B cell (primary cell): Measurements from ENCODE around the gene TOP2A. TPM values are rescaled to one million over a fixed set of nuclear protein-coding genes. Genes with fewer than 3 reads are reported as not detected.
"Not testable (repeated sequence)": the region's sequence is repeated elsewhere in the genome, so short reads cannot be mapped to it uniquely, and the experiment has no call there.

Experiments
- ATAC-seq: fragments of 200-7000 bp; cut with Tn5 transposase; one replicate; pipeline ENCODE4 v1.10.0; 2021; ENCODE audit warnings: low read depth, mild to moderate bottlenecking, moderate number of reproducible peaks, moderate library complexity
- CTCF ChIA-PET: fragments of 350-600 bp; sonication (Branson Sonifier 250); formaldehyde crosslinking; loops from one replicate; lab custom pipeline; 2021; ENCODE audit warnings: antibody characterized with exemption, inconsistent platforms; lab: Charles Lee
- POLR2A ChIA-PET: fragments of 350-600 bp; sonication (Branson Sonifier 250); formaldehyde crosslinking; loops from one replicate; lab custom pipeline; 2021; ENCODE audit warnings: antibody characterized with exemption; lab: Charles Lee
- DNase-seq: peaks from one replicate; pipeline ENCODE4 v3.0.0; 2013
- H2AFZ ChIP-seq: 2 replicates; pipeline ENCODE4 v1.6.1; 2012; ENCODE audit warnings: mild to moderate bottlenecking, low read depth, low read length; ENCODE audit not compliant: insufficient read depth, poor library complexity, severe bottlenecking
- H3K27ac ChIP-seq, 2 donors: 1 replicate in 1 of 2; 2 replicates in 1 of 2; pipeline ENCODE4 v1.5.1; 2012 to 2013; ENCODE audit warnings: low read length in 2 of 2, mild to moderate bottlenecking in 2 of 2, moderate library complexity in 1 of 2
- H3K27me3 ChIP-seq, 4 experiments: fragments of 200-600 bp in 1 of 4; sonication (generic) in 1 of 4; replicated peaks in 1 of 4; 1 replicate in 2 of 4; 2 replicates in 2 of 4; pipeline versions ENCODE4 v1.6.1 to v1.7.0; 2013 to 2016; ENCODE audit warnings: low read length in 3 of 4, mild to moderate bottlenecking in 2 of 4, mixed read lengths in 1 of 4, moderate library complexity in 1 of 4; ENCODE audit not compliant: insufficient read depth in 4 of 4, control insufficient read depth in 3 of 4; ENCODE audit errors: control extremely low read depth in 1 of 4
- H3K36me3 ChIP-seq, 2 experiments: replicated peaks in 1 of 2; 1 replicate in 1 of 2; 2 replicates in 1 of 2; pipeline versions ENCODE4 v1.6.1 to v1.7.1; 2013; ENCODE audit warnings: low read length in 1 of 2; ENCODE audit not compliant: insufficient read depth in 2 of 2, control insufficient read depth in 1 of 2; ENCODE audit errors: control extremely low read depth in 1 of 2, extremely low read depth in 1 of 2
- H3K4me1 ChIP-seq, 2 donors: fragments of 200-600 bp in 1 of 2; sonication (generic) in 1 of 2; 1 replicate in 1 of 2; 2 replicates in 1 of 2; pipeline versions ENCODE4 v1.5.1 to v1.6.1; 2013 to 2017; ENCODE audit warnings: low read length in 2 of 2; ENCODE audit not compliant: control insufficient read depth in 2 of 2, insufficient read depth in 2 of 2
- H3K4me2 ChIP-seq: replicated peaks from 2 replicates; pipeline ENCODE3; 2012; ENCODE audit warnings: mild to moderate bottlenecking, low read depth, low read length; ENCODE audit not compliant: poor library complexity, severe bottlenecking
- H3K4me3 ChIP-seq, 5 experiments: fragments of 200-600 bp in 1 of 5; sonication (generic) in 1 of 5; 1 replicate in 3 of 5; 2 replicates in 2 of 5; pipeline versions ENCODE4 v1.5.1 to v1.7.0; 2011 to 2016; ENCODE audit warnings: low read length in 4 of 5, mild to moderate bottlenecking in 4 of 5, low read depth in 2 of 5, control low read depth in 1 of 5, moderate library complexity in 1 of 5; ENCODE audit not compliant: insufficient read depth in 1 of 5; ENCODE audit errors: control extremely low read depth in 1 of 5, extremely low read depth in 1 of 5
- H3K79me2 ChIP-seq: fragments of 200-600 bp; sonication (generic); one replicate; pipeline ENCODE4 v1.6.0; 2016; ENCODE audit warnings: low read length; ENCODE audit not compliant: control insufficient read depth, insufficient read depth
- H3K9ac ChIP-seq: fragments of 200-600 bp; sonication (generic); 2 replicates; pipeline ENCODE4 v1.6.1; 2017; ENCODE audit warnings: mild to moderate bottlenecking, low read length, moderate library complexity
- H3K9me3 ChIP-seq, 3 donors: one replicate each; pipeline versions ENCODE4 v1.6.1 to v1.7.1; 2013; ENCODE audit warnings: low read length in 2 of 3; ENCODE audit not compliant: control insufficient read depth in 2 of 3, insufficient read depth in 1 of 3; ENCODE audit errors: control extremely low read depth in 1 of 3
- H4K20me1 ChIP-seq: 2 replicates; pipeline ENCODE4 v1.6.0; 2012; ENCODE audit warnings: mild to moderate bottlenecking, low read length; ENCODE audit not compliant: insufficient read depth, control insufficient read depth, poor library complexity, severe bottlenecking
- H3K27ac Mint-ChIP-seq: one replicate; pipeline ENCODE4 v1.8.0; 2021; ENCODE audit warnings: mixed read lengths
- H3K27me3 Mint-ChIP-seq: one replicate; pipeline ENCODE4 v1.8.0; 2021; ENCODE audit warnings: mixed read lengths
- H3K4me1 Mint-ChIP-seq: one replicate; pipeline ENCODE4 v1.8.0; 2021; ENCODE audit warnings: mixed read lengths
- H3K4me3 Mint-ChIP-seq: one replicate; pipeline ENCODE4 v1.8.0; 2021; ENCODE audit warnings: mixed read lengths
- H3K9me3 Mint-ChIP-seq: one replicate; pipeline ENCODE4 v1.8.0; 2022; ENCODE audit warnings: mixed read lengths; ENCODE audit not compliant: insufficient read depth
- EZH2 ChIP-seq: IDR thresholded peaks from 2 replicates; pipeline ENCODE4 v1.6.1; 2012; ENCODE audit warnings: borderline replicate concordance, low read depth, mild to moderate bottlenecking, moderate library complexity, low read length; ENCODE audit not compliant: insufficient read depth, poor library complexity, severe bottlenecking
- WGBS: methylation state at CpG from one replicate; pipeline ENCODE4 v1.1.5; 2013; ENCODE audit warnings: missing lambda C conversion rate; ENCODE audit not compliant: insufficient coverage; 5-methylcytosine and 5-hydroxymethylcytosine counted together
- intact Hi-C: fragments of 100-400 bp; cut with micrococcal nuclease; formaldehyde crosslinking; loops from one replicate; pipeline ENCODE4 v1.10.0; 2022
- polyA plus RNA-seq: library from polyadenylated mRNA; depleted of rRNA; stranded (reverse); fragments of >200 nt; gene quantifications from 2 replicates; pipeline ENCODE4 v1.2.3, GENCODE V29; 2012
- total RNA-seq, 2 donors: library from RNA; stranded (reverse); fragments of 120-200 nt in 1 of 2; gene quantifications; 1 replicate in 1 of 2; 2 replicates in 1 of 2; pipeline versions ENCODE4 v1.2.3 to v1.2.4, GENCODE V29; 2013 to 2022
- TF ChIP-seq, protein P1 (sequence below): fragments of 200-600 bp; IDR thresholded peaks from one replicate; pipeline ENCODE4 v1.8.0; 2022; ENCODE audit warnings: antibody characterized with exemption, mild to moderate bottlenecking

Gene TOP2A
- total and polyA plus RNA-seq, 2 donors (not counting 1 experiment from before 2014, with no cell fraction given): 0.36 to 3.1 TPM

GRCh38 chr17:40369923-40370322 lies 47.8 kb downstream of the TOP2A start:
- H4K20me1 ChIP-seq: no peaks in the 10 kb centered on the region
- no peak for ATAC-seq
- POLR2A ChIA-PET: no interaction called here
- H3K79me2 ChIP-seq: no peaks in the 10 kb centered on the region
- H3K36me3 ChIP-seq: no peaks in the 10 kb centered on the region
- no peak overlapping the region for H3K27ac ChIP-seq
- peaks cover 2% of the 10 kb centered on the region for H3K4me1 Mint-ChIP-seq
- no peak for TF ChIP-seq EZH2
- TF ChIP-seq, protein P1, sequence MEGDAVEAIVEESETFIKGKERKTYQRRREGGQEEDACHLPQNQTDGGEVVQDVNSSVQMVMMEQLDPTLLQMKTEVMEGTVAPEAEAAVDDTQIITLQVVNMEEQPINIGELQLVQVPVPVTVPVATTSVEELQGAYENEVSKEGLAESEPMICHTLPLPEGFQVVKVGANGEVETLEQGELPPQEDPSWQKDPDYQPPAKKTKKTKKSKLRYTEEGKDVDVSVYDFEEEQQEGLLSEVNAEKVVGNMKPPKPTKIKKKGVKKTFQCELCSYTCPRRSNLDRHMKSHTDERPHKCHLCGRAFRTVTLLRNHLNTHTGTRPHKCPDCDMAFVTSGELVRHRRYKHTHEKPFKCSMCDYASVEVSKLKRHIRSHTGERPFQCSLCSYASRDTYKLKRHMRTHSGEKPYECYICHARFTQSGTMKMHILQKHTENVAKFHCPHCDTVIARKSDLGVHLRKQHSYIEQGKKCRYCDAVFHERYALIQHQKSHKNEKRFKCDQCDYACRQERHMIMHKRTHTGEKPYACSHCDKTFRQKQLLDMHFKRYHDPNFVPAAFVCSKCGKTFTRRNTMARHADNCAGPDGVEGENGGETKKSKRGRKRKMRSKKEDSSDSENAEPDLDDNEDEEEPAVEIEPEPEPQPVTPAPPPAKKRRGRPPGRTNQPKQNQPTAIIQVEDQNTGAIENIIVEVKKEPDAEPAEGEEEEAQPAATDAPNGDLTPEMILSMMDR: no peak
- H3K27me3 Mint-ChIP-seq: no peaks in the 10 kb centered on the region
- intact Hi-C loops: no loop called here
- H3K4me3 Mint-ChIP-seq: no peak overlapping the region
- 100% methylated on average over 2 of the region's 7 CpGs for WGBS
- no peaks in the 10 kb centered on the region for H3K4me1 ChIP-seq
- no peaks in the 10 kb centered on the region for H3K9me3 Mint-ChIP-seq
- no peak overlapping the region for H3K4me2 ChIP-seq
- no peak for DNase-seq
- H3K9me3 ChIP-seq: peaks cover 0 to 4% (median 0%) of the 10 kb centered on the region in 3 donors
- no peak overlapping the region for H3K27ac Mint-ChIP-seq
- no peaks in the 10 kb centered on the region for H3K27me3 ChIP-seq
- CTCF ChIA-PET: interaction anchor here (1.2 kb wide), 1 partner anchor 45 kb away, joined by 3 read pairs; no protein-coding TSS in a partner anchor
- no peak overlapping the region for H3K9ac ChIP-seq
- H3K4me3 ChIP-seq: no peak overlapping the region
- no peak overlapping the region for H2AFZ ChIP-seq

GRCh38 chr17:40367728-40368127 lies 50.0 kb downstream of the TOP2A start:
- DNase-seq, H3K9me3 Mint-ChIP-seq, H3K4me3 Mint-ChIP-seq, H4K20me1 ChIP-seq, H3K79me2 ChIP-seq, H3K27me3 Mint-ChIP-seq, H3K27ac Mint-ChIP-seq, H3K27ac ChIP-seq, H3K4me1 Mint-ChIP-seq, H3K36me3 ChIP-seq, H3K9ac ChIP-seq, ATAC-seq, H3K4me3 ChIP-seq, H2AFZ ChIP-seq, POLR2A ChIA-PET, H3K4me2 ChIP-seq, intact Hi-C loops, CTCF ChIA-PET, H3K4me1 ChIP-seq: not testable (repeated sequence)
- H3K9me3 ChIP-seq: peaks cover 0 to 11% (median 0%) of the 10 kb centered on the region in 3 donors
- 98% methylated on average over 7 of the region's 9 CpGs for WGBS
- H3K27me3 ChIP-seq: peaks cover 0 to 15% (median 3%) of the 10 kb centered on the region in 4 experiments
